ENCODE measurements around the gene GAD1. TPM values are rescaled to one million over a fixed set of nuclear protein-coding genes. Genes with fewer than 3 reads are reported as not detected.

GAD1 gene
- total RNA-seq, 1 experiment from 2014 or later = 7.7 TPM

GRCh38 chr2:170829036-170829435, 12.3 kb downstream of the GAD1 start:
- no peak for DNase-seq
- Histone ChIP-seq H3K27ac (ENCODE audit: low read length) (no peak overlapping the region), H4K20me1 (ENCODE audit: insufficient read depth, low read depth, low read length) (no peaks in the 10 kb centered on the region), H3K36me3 (ENCODE audit: insufficient read depth, low read length) (no peaks in the 10 kb centered on the region), H3K9me2 (replicated peaks; ENCODE audit: insufficient read depth, low read length) (no peaks in the 10 kb centered on the region), H3K4me1 (ENCODE audit: low read length) (no peaks in the 10 kb centered on the region), H3K4me3 (ENCODE audit: low read length) (no peak overlapping the region), H3K9ac (ENCODE audit: low read length) (no peak overlapping the region), H3K9me3 (ENCODE audit: low read length) (no peaks in the 10 kb centered on the region), H3K4me2 (ENCODE audit: low read depth, low read length, poor library complexity, severe bottlenecking) (no peak overlapping the region), H3K79me2 (ENCODE audit: low read length) (no peaks in the 10 kb centered on the region), H3K27me3 (ENCODE audit: low read length) (no peaks in the 10 kb centered on the region), H2AFZ (ENCODE audit: low read length) (no peak overlapping the region)

GRCh38 chr2:170830166-170830565, 13.5 kb downstream of the GAD1 start:
- H3K9ac ChIP-seq (ENCODE audit: low read length) = no peak overlapping the region
- DNase-seq = no peak
- H3K9me3 ChIP-seq (ENCODE audit: low read length) = no peaks in the 10 kb centered on the region

DNA sequence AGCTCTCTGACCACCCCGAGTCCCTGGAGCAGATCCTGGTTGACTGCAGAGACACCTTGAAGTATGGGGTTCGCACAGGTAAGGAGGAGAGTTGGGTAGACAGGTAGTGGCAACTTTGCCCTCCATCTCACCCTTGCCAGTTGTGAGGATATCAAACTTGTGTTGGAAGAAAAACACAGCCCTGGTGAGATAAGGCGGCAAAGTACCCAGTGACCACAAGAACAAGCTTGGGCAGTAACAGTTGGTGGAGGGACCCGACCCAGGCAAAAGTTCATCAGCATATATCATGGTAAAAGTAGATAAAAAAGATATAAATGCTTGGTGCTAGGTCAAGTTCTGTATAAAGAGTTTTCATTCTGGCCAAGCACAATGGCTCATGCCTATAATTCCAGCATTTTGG, 14.4 kb downstream of the GAD1 start:
- Histone ChIP-seq H3K9ac (ENCODE audit: low read length) (no peak overlapping the region), H3K9me2 (replicated peaks; ENCODE audit: insufficient read depth, low read length) (no peaks in the 10 kb centered on the region), H3K4me3 (ENCODE audit: low read length) (no peak overlapping the region), H2AFZ (ENCODE audit: low read length) (no peak overlapping the region), H3K27ac (ENCODE audit: low read length) (no peak overlapping the region), H3K4me1 (ENCODE audit: low read length) (no peaks in the 10 kb centered on the region), H4K20me1 (ENCODE audit: insufficient read depth, low read depth, low read length) (no peaks in the 10 kb centered on the region), H3K4me2 (ENCODE audit: low read depth, low read length, poor library complexity, severe bottlenecking) (no peak overlapping the region), H3K36me3 (ENCODE audit: insufficient read depth, low read length) (no peaks in the 10 kb centered on the region), H3K9me3 (ENCODE audit: low read length) (no peaks in the 10 kb centered on the region), H3K27me3 (ENCODE audit: low read length) (no peaks in the 10 kb centered on the region), H3K79me2 (ENCODE audit: low read length) (no peaks in the 10 kb centered on the region)
- no peak for DNase-seq

More at GRCh38 chr2:170830166-170830565, 13.5 kb downstream of the GAD1 start:
- Histone ChIP-seq H4K20me1 (ENCODE audit: insufficient read depth, low read depth, low read length) (no peaks in the 10 kb centered on the region), H3K36me3 (ENCODE audit: insufficient read depth, low read length) (no peaks in the 10 kb centered on the region), H3K4me2 (ENCODE audit: low read depth, low read length, poor library complexity, severe bottlenecking) (no peak overlapping the region), H3K27me3 (ENCODE audit: low read length) (no peaks in the 10 kb centered on the region), H2AFZ (ENCODE audit: low read length) (no peak overlapping the region), H3K4me1 (ENCODE audit: low read length) (no peaks in the 10 kb centered on the region), H3K79me2 (ENCODE audit: low read length) (no peaks in the 10 kb centered on the region), H3K27ac (ENCODE audit: low read length) (no peak overlapping the region), H3K9me2 (replicated peaks; ENCODE audit: insufficient read depth, low read length) (no peaks in the 10 kb centered on the region), H3K4me3 (ENCODE audit: low read length) (no peak overlapping the region)

GRCh38 chr2:170836027-170836426, 19.3 kb downstream of the GAD1 start:
- no peaks in the 10 kb centered on the region for H3K9me2 ChIP-seq (replicated peaks; ENCODE audit: insufficient read depth, low read length)
- H3K4me3 ChIP-seq (ENCODE audit: low read length) = no peak overlapping the region
- H3K79me2 ChIP-seq (ENCODE audit: low read length) = no peaks in the 10 kb centered on the region
- DNase-seq = no peak
- no peaks in the 10 kb centered on the region for H3K9me3 ChIP-seq (ENCODE audit: low read length)
- H3K27ac ChIP-seq (ENCODE audit: low read length) = no peak overlapping the region
- no peak overlapping the region for H2AFZ ChIP-seq (ENCODE audit: low read length)
- no peaks in the 10 kb centered on the region for H3K4me1 ChIP-seq (ENCODE audit: low read length)
- no peaks in the 10 kb centered on the region for H3K36me3 ChIP-seq (ENCODE audit: insufficient read depth, low read length)
- no peak overlapping the region for H3K4me2 ChIP-seq (ENCODE audit: low read depth, low read length, poor library complexity, severe bottlenecking)
- H3K27me3 ChIP-seq (ENCODE audit: low read length) = no peaks in the 10 kb centered on the region
- no peak overlapping the region for H3K9ac ChIP-seq (ENCODE audit: low read length)
- H4K20me1 ChIP-seq (ENCODE audit: insufficient read depth, low read depth, low read length) = no peaks in the 10 kb centered on the region

- no peak for DNase-seq
- H3K9me3 ChIP-seq (ENCODE audit: low read length) = no peaks in the 10 kb centered on the region
- H3K4me1 ChIP-seq (ENCODE audit: low read length) = no peaks in the 10 kb centered on the region
- no peak overlapping the region for H2AFZ ChIP-seq (ENCODE audit: low read length)
- H3K4me3 ChIP-seq (ENCODE audit: low read length) = no peak overlapping the region
- H3K9ac ChIP-seq (ENCODE audit: low read length) = no peak overlapping the region
- no peak overlapping the region for H3K4me2 ChIP-seq (ENCODE audit: low read depth, low read length, poor library complexity, severe bottlenecking)
- no peak overlapping the region for H3K27ac ChIP-seq (ENCODE audit: low read length)
- H3K79me2 ChIP-seq (ENCODE audit: low read length) = no peaks in the 10 kb centered on the region
- H3K36me3 ChIP-seq (ENCODE audit: insufficient read depth, low read length) = no peaks in the 10 kb centered on the region
- H4K20me1 ChIP-seq (ENCODE audit: insufficient read depth, low read depth, low read length) = no peaks in the 10 kb centered on the region
- no peaks in the 10 kb centered on the region for H3K9me2 ChIP-seq (replicated peaks; ENCODE audit: insufficient read depth, low read length)
- H3K27me3 ChIP-seq (ENCODE audit: low read length) = no peaks in the 10 kb centered on the region
These were observed 24.1 kb downstream of the GAD1 start for GRCh38 chr2:170840717-170841210.

DNA sequence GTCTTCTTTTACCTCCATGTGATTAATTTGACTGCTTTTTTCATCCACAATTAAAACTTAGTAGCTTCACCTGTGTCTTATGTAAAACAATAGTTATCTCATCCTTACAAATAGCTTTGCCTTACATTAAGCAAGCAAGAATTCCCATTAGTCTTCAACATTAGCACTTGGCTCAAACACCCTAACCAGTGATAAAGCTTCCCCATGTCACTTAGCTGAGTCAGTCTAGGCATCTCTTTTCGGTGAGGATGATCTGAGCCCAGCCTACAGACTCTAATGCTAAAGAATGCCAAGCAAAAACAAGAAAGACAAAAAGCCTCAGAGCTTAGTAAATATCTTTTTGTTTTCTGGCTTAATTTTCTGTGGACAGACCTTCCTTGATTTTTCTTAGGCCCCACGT, 26.1 kb downstream of the GAD1 start:
- no peaks in the 10 kb centered on the region for H3K79me2 ChIP-seq (ENCODE audit: low read length)
- no peak overlapping the region for H3K4me2 ChIP-seq (ENCODE audit: low read depth, low read length, poor library complexity, severe bottlenecking)
- no peaks in the 10 kb centered on the region for H3K4me1 ChIP-seq (ENCODE audit: low read length)
- no peaks in the 10 kb centered on the region for H3K9me3 ChIP-seq (ENCODE audit: low read length)
- no peak overlapping the region for H3K9ac ChIP-seq (ENCODE audit: low read length)
- DNase-seq = no peak
- H3K27ac ChIP-seq (ENCODE audit: low read length) = no peak overlapping the region
- H3K27me3 ChIP-seq (ENCODE audit: low read length) = no peaks in the 10 kb centered on the region
- H4K20me1 ChIP-seq (ENCODE audit: insufficient read depth, low read depth, low read length) = no peaks in the 10 kb centered on the region
- H3K9me2 ChIP-seq (replicated peaks; ENCODE audit: insufficient read depth, low read length) = no peaks in the 10 kb centered on the region
- no peaks in the 10 kb centered on the region for H3K36me3 ChIP-seq (ENCODE audit: insufficient read depth, low read length)
- no peak overlapping the region for H3K4me3 ChIP-seq (ENCODE audit: low read length)
- no peak overlapping the region for H2AFZ ChIP-seq (ENCODE audit: low read length)

GRCh38 chr2:170843656-170844055, 27.0 kb downstream of the GAD1 start:
- Histone ChIP-seq H3K4me3 (ENCODE audit: low read length) (no peak overlapping the region), H3K4me1 (ENCODE audit: low read length) (no peaks in the 10 kb centered on the region), H3K9ac (ENCODE audit: low read length) (no peak overlapping the region), H3K9me3 (ENCODE audit: low read length) (no peaks in the 10 kb centered on the region), H3K4me2 (ENCODE audit: low read depth, low read length, poor library complexity, severe bottlenecking) (no peak overlapping the region), H3K79me2 (ENCODE audit: low read length) (no peaks in the 10 kb centered on the region), H4K20me1 (ENCODE audit: insufficient read depth, low read depth, low read length) (no peaks in the 10 kb centered on the region), H3K27me3 (ENCODE audit: low read length) (no peaks in the 10 kb centered on the region), H3K36me3 (ENCODE audit: insufficient read depth, low read length) (no peaks in the 10 kb centered on the region), H3K9me2 (replicated peaks; ENCODE audit: insufficient read depth, low read length) (no peaks in the 10 kb centered on the region), H2AFZ (ENCODE audit: low read length) (no peak overlapping the region), H3K27ac (ENCODE audit: low read length) (no peak overlapping the region)
- no peak for DNase-seq

DNA sequence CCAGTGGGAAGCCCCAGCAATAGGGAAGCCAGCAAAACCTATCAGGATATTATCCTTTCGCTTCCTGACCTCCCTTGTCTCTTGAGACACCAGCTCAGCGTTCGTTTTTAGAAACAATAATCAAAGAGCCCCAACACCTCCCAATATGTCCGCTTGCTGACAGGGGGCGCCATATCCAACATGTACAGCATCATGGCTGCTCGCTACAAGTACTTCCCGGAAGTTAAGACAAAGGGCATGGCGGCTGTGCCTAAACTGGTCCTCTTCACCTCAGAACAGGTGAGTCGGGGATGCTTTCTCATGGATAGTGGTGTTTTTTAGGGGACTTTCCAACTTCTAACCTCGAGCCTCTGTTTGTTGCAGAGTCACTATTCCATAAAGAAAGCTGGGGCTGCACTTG, 28.7 kb downstream of the GAD1 start:
- Histone ChIP-seq H3K27me3 (ENCODE audit: low read length) (no peaks in the 10 kb centered on the region), H3K9me2 (replicated peaks; ENCODE audit: insufficient read depth, low read length) (no peaks in the 10 kb centered on the region), H4K20me1 (ENCODE audit: insufficient read depth, low read depth, low read length) (no peaks in the 10 kb centered on the region), H3K27ac (ENCODE audit: low read length) (no peak overlapping the region), H3K4me3 (ENCODE audit: low read length) (no peak overlapping the region), H3K4me2 (ENCODE audit: low read depth, low read length, poor library complexity, severe bottlenecking) (no peak overlapping the region), H3K9me3 (ENCODE audit: low read length) (no peaks in the 10 kb centered on the region), H3K9ac (ENCODE audit: low read length) (no peak overlapping the region), H3K79me2 (ENCODE audit: low read length) (no peaks in the 10 kb centered on the region), H3K36me3 (ENCODE audit: insufficient read depth, low read length) (no peaks in the 10 kb centered on the region), H3K4me1 (ENCODE audit: low read length) (no peaks in the 10 kb centered on the region), H2AFZ (ENCODE audit: low read length) (0 out of 2 replicates have a peak overlapping the region, but pooled peaks have one; percentile 8)
- peak; percentile 69 for DNase-seq

GRCh38 chr2:170846314-170846713, 29.6 kb downstream of the GAD1 start:
- no peak overlapping the region for H3K4me2 ChIP-seq (ENCODE audit: low read depth, low read length, poor library complexity, severe bottlenecking)

More at GRCh38 chr2:170846314-170846713, 29.6 kb downstream of the GAD1 start:
- Histone ChIP-seq H2AFZ (ENCODE audit: low read length) (no peak overlapping the region), H4K20me1 (ENCODE audit: insufficient read depth, low read depth, low read length) (no peaks in the 10 kb centered on the region), H3K79me2 (ENCODE audit: low read length) (no peaks in the 10 kb centered on the region), H3K9ac (ENCODE audit: low read length) (no peak overlapping the region), H3K4me3 (ENCODE audit: low read length) (no peak overlapping the region), H3K9me3 (ENCODE audit: low read length) (no peaks in the 10 kb centered on the region), H3K27ac (ENCODE audit: low read length) (no peak overlapping the region), H3K9me2 (replicated peaks; ENCODE audit: insufficient read depth, low read length) (no peaks in the 10 kb centered on the region), H3K27me3 (ENCODE audit: low read length) (no peaks in the 10 kb centered on the region), H3K36me3 (ENCODE audit: insufficient read depth, low read length) (no peaks in the 10 kb centered on the region), H3K4me1 (ENCODE audit: low read length) (no peaks in the 10 kb centered on the region)
- no peak for DNase-seq
